ENCODE results near the gene CABP5. TPM values are rescaled to one million over a fixed set of nuclear protein-coding genes. Genes with fewer than 3 reads are reported as not detected.

Gene CABP5
- total RNA-seq, 1 experiment from 2014 or later: not detected

DNA sequence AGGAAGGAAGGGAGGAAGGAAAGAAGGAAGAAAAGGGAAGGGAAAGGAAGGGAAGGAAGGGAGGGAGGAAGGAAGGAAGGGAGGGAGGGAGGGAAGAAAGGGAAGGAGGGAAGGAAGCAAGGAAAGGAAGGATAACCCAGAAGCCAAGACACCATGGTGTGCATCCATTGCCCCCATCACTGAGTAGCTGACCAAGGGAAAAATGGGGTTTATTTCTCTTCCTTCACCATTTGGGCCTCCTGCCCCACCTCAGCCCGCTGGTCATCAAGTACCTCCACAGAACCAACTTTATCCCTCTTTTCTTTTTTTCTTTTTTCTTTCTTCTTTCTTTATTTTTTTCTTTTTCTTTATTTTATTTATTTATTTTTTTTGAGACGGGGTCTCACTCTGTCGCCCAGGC is 20.4 kb downstream of the CABP5 start (continued):
- TF ChIP-seq, protein P1, sequence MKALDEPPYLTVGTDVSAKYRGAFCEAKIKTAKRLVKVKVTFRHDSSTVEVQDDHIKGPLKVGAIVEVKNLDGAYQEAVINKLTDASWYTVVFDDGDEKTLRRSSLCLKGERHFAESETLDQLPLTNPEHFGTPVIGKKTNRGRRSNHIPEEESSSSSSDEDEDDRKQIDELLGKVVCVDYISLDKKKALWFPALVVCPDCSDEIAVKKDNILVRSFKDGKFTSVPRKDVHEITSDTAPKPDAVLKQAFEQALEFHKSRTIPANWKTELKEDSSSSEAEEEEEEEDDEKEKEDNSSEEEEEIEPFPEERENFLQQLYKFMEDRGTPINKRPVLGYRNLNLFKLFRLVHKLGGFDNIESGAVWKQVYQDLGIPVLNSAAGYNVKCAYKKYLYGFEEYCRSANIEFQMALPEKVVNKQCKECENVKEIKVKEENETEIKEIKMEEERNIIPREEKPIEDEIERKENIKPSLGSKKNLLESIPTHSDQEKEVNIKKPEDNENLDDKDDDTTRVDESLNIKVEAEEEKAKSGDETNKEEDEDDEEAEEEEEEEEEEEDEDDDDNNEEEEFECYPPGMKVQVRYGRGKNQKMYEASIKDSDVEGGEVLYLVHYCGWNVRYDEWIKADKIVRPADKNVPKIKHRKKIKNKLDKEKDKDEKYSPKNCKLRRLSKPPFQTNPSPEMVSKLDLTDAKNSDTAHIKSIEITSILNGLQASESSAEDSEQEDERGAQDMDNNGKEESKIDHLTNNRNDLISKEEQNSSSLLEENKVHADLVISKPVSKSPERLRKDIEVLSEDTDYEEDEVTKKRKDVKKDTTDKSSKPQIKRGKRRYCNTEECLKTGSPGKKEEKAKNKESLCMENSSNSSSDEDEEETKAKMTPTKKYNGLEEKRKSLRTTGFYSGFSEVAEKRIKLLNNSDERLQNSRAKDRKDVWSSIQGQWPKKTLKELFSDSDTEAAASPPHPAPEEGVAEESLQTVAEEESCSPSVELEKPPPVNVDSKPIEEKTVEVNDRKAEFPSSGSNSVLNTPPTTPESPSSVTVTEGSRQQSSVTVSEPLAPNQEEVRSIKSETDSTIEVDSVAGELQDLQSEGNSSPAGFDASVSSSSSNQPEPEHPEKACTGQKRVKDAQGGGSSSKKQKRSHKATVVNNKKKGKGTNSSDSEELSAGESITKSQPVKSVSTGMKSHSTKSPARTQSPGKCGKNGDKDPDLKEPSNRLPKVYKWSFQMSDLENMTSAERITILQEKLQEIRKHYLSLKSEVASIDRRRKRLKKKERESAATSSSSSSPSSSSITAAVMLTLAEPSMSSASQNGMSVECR (CRISPR knock-in tag; IDR thresholded peaks at IDR 0.05; ENCODE audit: borderline replicate concordance): no peak
- TF ChIP-seq, protein P2, sequence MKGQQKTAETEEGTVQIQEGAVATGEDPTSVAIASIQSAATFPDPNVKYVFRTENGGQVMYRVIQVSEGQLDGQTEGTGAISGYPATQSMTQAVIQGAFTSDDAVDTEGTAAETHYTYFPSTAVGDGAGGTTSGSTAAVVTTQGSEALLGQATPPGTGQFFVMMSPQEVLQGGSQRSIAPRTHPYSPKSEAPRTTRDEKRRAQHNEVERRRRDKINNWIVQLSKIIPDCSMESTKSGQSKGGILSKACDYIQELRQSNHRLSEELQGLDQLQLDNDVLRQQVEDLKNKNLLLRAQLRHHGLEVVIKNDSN (CRISPR knock-in tag; IDR thresholded peaks at IDR 0.05): no peak
- TF ChIP-seq ELF4 (CRISPR knock-in tag; IDR thresholded peaks at IDR 0.05; ENCODE audit: low read depth): no peak
- TF ChIP-seq IRF2 (CRISPR knock-in tag; IDR thresholded peaks at IDR 0.05; ENCODE audit: borderline replicate concordance, low read depth): no peak

DNA sequence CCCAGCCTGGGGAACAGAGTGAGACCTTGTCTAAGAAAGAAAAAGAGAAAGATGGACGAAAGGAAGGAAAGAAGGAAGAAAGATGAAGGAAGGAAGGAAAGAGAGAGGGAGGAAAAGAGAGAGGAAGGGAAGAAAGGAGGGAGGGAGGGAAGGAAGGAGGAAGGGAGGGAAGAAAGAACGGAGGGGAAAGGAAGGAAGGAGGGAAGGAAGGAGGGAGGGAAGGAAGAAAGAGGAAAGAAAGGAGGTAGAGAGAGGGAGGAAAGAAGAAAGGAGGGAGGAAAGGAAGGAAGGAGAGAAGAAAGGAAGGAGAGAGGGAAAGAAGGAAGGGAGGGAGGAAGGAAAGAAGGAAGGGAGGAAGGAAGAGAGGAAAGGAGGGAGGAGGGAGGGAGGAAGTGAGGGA is 20.9 kb downstream of the CABP5 start:
- ATAC-seq: no peak
- ChIA-PET POLR2A (interaction anchor here (0.8 kb wide), 1 partner anchor 47 kb away, joined by 5 read pairs; no protein-coding TSS in a partner anchor), CTCF (no interaction called here)
- Mint-ChIP-seq H3K36me3 (no peaks in the 10 kb centered on the region), H3K27me3 (ENCODE audit: low read depth) (peaks cover 21% of the 10 kb centered on the region), H3K9me3 (peaks cover 6% of the 10 kb centered on the region; the same call in 1 of the 2 replicates), H3K4me3 (no peak overlapping the region), H3K4me1 (peaks cover 19% of the 10 kb centered on the region), H3K27ac (no peak overlapping the region)
- TF ChIP-seq NR3C1 (CRISPR knock-in tag; conservative IDR thresholded peaks at IDR 0.05; ENCODE audit: low read depth) (no peak), ZNF671 (CRISPR knock-in tag; IDR thresholded peaks at IDR 0.05) (no peak), ETV6 (CRISPR knock-in tag; IDR thresholded peaks at IDR 0.05) (no peak), ELF4 (CRISPR knock-in tag; IDR thresholded peaks at IDR 0.05; ENCODE audit: low read depth) (no peak), RELA (CRISPR knock-in tag; IDR thresholded peaks at IDR 0.05; ENCODE audit: borderline replicate concordance) (no peak), GRHL2 (CRISPR knock-in tag; IDR thresholded peaks at IDR 0.05; ENCODE audit: insufficient replicate concordance, severe bottlenecking) (no peak), CREM (CRISPR knock-in tag; IDR thresholded peaks at IDR 0.05) (no peak), ZNF232 (CRISPR knock-in tag; IDR thresholded peaks at IDR 0.05) (no peak), MYBL2 (CRISPR knock-in tag; IDR thresholded peaks at IDR 0.05) (no peak), NR2C2 (CRISPR knock-in tag; IDR thresholded peaks at IDR 0.05) (no peak), CBFB (CRISPR knock-in tag; IDR thresholded peaks at IDR 0.05; ENCODE audit: low read depth) (no peak), OVOL2 (CRISPR knock-in tag; IDR thresholded peaks at IDR 0.05; ENCODE audit: borderline replicate concordance) (no peak)
- TF ChIP-seq, protein P3, sequence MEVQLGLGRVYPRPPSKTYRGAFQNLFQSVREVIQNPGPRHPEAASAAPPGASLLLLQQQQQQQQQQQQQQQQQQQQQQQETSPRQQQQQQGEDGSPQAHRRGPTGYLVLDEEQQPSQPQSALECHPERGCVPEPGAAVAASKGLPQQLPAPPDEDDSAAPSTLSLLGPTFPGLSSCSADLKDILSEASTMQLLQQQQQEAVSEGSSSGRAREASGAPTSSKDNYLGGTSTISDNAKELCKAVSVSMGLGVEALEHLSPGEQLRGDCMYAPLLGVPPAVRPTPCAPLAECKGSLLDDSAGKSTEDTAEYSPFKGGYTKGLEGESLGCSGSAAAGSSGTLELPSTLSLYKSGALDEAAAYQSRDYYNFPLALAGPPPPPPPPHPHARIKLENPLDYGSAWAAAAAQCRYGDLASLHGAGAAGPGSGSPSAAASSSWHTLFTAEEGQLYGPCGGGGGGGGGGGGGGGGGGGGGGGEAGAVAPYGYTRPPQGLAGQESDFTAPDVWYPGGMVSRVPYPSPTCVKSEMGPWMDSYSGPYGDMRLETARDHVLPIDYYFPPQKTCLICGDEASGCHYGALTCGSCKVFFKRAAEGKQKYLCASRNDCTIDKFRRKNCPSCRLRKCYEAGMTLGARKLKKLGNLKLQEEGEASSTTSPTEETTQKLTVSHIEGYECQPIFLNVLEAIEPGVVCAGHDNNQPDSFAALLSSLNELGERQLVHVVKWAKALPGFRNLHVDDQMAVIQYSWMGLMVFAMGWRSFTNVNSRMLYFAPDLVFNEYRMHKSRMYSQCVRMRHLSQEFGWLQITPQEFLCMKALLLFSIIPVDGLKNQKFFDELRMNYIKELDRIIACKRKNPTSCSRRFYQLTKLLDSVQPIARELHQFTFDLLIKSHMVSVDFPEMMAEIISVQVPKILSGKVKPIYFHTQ (CRISPR knock-in tag; IDR thresholded peaks at IDR 0.05): no peak
- TF ChIP-seq, protein P4, sequence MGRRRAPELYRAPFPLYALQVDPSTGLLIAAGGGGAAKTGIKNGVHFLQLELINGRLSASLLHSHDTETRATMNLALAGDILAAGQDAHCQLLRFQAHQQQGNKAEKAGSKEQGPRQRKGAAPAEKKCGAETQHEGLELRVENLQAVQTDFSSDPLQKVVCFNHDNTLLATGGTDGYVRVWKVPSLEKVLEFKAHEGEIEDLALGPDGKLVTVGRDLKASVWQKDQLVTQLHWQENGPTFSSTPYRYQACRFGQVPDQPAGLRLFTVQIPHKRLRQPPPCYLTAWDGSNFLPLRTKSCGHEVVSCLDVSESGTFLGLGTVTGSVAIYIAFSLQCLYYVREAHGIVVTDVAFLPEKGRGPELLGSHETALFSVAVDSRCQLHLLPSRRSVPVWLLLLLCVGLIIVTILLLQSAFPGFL (CRISPR knock-in tag; IDR thresholded peaks at IDR 0.05; ENCODE audit: borderline replicate concordance): no peak
- TF ChIP-seq, protein P5, sequence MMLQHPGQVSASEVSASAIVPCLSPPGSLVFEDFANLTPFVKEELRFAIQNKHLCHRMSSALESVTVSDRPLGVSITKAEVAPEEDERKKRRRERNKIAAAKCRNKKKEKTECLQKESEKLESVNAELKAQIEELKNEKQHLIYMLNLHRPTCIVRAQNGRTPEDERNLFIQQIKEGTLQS (CRISPR knock-in tag; conservative IDR thresholded peaks at IDR 0.05): no peak
- TF ChIP-seq, protein P6, sequence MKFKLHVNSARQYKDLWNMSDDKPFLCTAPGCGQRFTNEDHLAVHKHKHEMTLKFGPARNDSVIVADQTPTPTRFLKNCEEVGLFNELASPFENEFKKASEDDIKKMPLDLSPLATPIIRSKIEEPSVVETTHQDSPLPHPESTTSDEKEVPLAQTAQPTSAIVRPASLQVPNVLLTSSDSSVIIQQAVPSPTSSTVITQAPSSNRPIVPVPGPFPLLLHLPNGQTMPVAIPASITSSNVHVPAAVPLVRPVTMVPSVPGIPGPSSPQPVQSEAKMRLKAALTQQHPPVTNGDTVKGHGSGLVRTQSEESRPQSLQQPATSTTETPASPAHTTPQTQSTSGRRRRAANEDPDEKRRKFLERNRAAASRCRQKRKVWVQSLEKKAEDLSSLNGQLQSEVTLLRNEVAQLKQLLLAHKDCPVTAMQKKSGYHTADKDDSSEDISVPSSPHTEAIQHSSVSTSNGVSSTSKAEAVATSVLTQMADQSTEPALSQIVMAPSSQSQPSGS (CRISPR knock-in tag; IDR thresholded peaks at IDR 0.05; ENCODE audit: borderline replicate concordance, low read depth): no peak
- TF ChIP-seq, protein P2 (CRISPR knock-in tag; IDR thresholded peaks at IDR 0.05): no peak
- DNase-seq (ENCODE audit: low spot score): no peak

Measured in WTC11 (cell line).